Urothelium cell line (cell line): ENCODE measurements around the gene SLC39A13.
A peak's percentile ranks its signal among the peaks of the same experiment; 100 is the strongest.
"Not testable (repeated sequence)": the region's sequence is repeated elsewhere in the genome, so short reads cannot be mapped to it uniquely, and the experiment has no call there.

Experiments used
- DNase-seq: peaks from one replicate; pipeline ENCODE4 v3.0.0; 2011; ENCODE audit warnings: low spot score, mixed read lengths
- FAIRE-seq: peaks from 2 replicates; lab custom pipeline; 2011; peaks lifted over from hg19 to GRCh38; lab: Jason Lieb, UNC

Gene SLC39A13

GRCh38 chr11:47447906-47448305 lies 39.5 kb downstream of the SLC39A13 start:
- DNase-seq (no peak), FAIRE-seq (no peak)

GRCh38 chr11:47448566-47449427 lies 40.4 kb downstream of the SLC39A13 start, which contains the start of gene RAPSN:
RAPSN (minus strand) TSS chr11:47449136; CDS start chr11:47448964, 172 bp downstream.
- DNase-seq: no peak
- no peak for FAIRE-seq

GRCh38 chr11:47449541-47449940 lies 41.2 kb downstream of the SLC39A13 start:
- FAIRE-seq (no peak), DNase-seq (no peak)

GRCh38 chr11:47451436-47451835 lies 43.0 kb downstream of the SLC39A13 start:
- FAIRE-seq (no peak), DNase-seq (no peak)

- no peak for DNase-seq
- FAIRE-seq: no peak
Observed at GRCh38 chr11:47451990-47452389, 43.6 kb downstream of the SLC39A13 start.

GRCh38 chr11:47453365-47453764 lies 45.0 kb downstream of the SLC39A13 start:
- DNase-seq: no peak
- FAIRE-seq: no peak

- DNase-seq: peak; percentile 77
- FAIRE-seq: not testable (repeated sequence)
Observed at GRCh38 chr11:47454258-47454671, 45.9 kb downstream of the SLC39A13 start.

GRCh38 chr11:47460571-47461235 lies 52.3 kb downstream of the SLC39A13 start:
- FAIRE-seq (no peak), DNase-seq (no peak)

GRCh38 chr11:47461876-47462275 lies 53.5 kb downstream of the SLC39A13 start:
- DNase-seq (no peak), FAIRE-seq (no peak)

- FAIRE-seq: no peak
- DNase-seq: no peak
Observed at GRCh38 chr11:47464483-47464882, 56.1 kb downstream of the SLC39A13 start.
